Thoracic aorta (tissue), 2 donors: ENCODE results near the gene NT5DC1. TPM values are rescaled to one million over a fixed set of nuclear protein-coding genes. Genes with fewer than 3 reads are reported as not detected.
"Not testable (repeated sequence)": the region's sequence is repeated elsewhere in the genome, so short reads cannot be mapped to it uniquely, and the experiment has no call there.

Experiments used
- ATAC-seq: fragments of 150-250 bp; one replicate; pipeline ENCODE4 v1.8.0; 2017; ENCODE audit warnings: low read depth; ENCODE audit not compliant: insufficient number of reproducible peaks, low FRiP score
- DNase-seq: peaks from one replicate; pipeline ENCODE4 v3.0.0-alpha.2; 2020; ENCODE audit warnings: low spot score
- H3K27ac ChIP-seq, 2 donors: fragments of 200-600 bp; sonication (generic); 1 replicate in 1 of 2; 2 replicates in 1 of 2; pipeline ENCODE4 v1.5.1; 2016; ENCODE audit warnings: mild to moderate bottlenecking in 2 of 2, moderate library complexity in 2 of 2
- H3K27me3 ChIP-seq: fragments of 200-600 bp; sonication (generic); replicated peaks from 2 replicates; pipeline ENCODE4 v1.6.0; 2016; ENCODE audit warnings: mild to moderate bottlenecking; ENCODE audit not compliant: insufficient read depth
- H3K36me3 ChIP-seq: fragments of 200-600 bp; sonication (generic); one replicate; pipeline ENCODE4 v1.5.1; 2016
- H3K4me1 ChIP-seq, 2 donors: fragments of 200-600 bp; sonication (generic); 1 replicate in 1 of 2; 2 replicates in 1 of 2; pipeline versions ENCODE4 v1.5.1 to v1.6.0; 2016; ENCODE audit warnings: low read depth in 2 of 2, mild to moderate bottlenecking in 1 of 2; ENCODE audit not compliant: control insufficient read depth in 1 of 2
- H3K4me3 ChIP-seq: fragments of 200-600 bp; sonication (generic); 2 replicates; pipeline ENCODE4 v1.5.1; 2016; ENCODE audit warnings: mild to moderate bottlenecking
- H3K9me3 ChIP-seq: fragments of 200-600 bp; sonication (generic); 2 replicates; pipeline ENCODE4 v1.5.1; 2016
- CTCF ChIP-seq: fragments of 200-600 bp; sonication (generic); IDR thresholded peaks from one replicate; pipeline ENCODE4 v1.5.1; 2019; ENCODE audit warnings: antibody characterized with exemption
- total RNA-seq, 2 donors: library from RNA; depleted of rRNA; stranded (reverse); fragments of >200 nt; gene quantifications; one replicate each; pipeline versions ENCODE4 v1.1.0 to v1.2.3, GENCODE V29; 2016

Gene NT5DC1
- total RNA-seq, 2 donors from 2014 or later, result 15.4 to 25.0 TPM

- ATAC-seq (peak; percentile 99), DNase-seq (peak; percentile 90)
- TF ChIP-seq CTCF, result no peak
- peaks cover 36 to 48% of the 10 kb centered on the region in 2 donors for H3K4me1 ChIP-seq
- H3K36me3 ChIP-seq, result no peaks in the 10 kb centered on the region
- H3K9me3 ChIP-seq, result no peaks in the 10 kb centered on the region
- peak within 1 kb of the TSS; percentile 94 to 99 for H3K27ac ChIP-seq
- H3K27me3 ChIP-seq, result no peaks in the 10 kb centered on the region
- peak within 1 kb of the TSS; percentile 92 for H3K4me3 ChIP-seq
These were observed 178.8 kb downstream of the NT5DC1 start, which contains the start of gene TSPYL1 for GRCh38 chr6:116279232-116280160. TSS of gene TSPYL1 (minus strand) at chr6:116279930. CDS start at chr6:116279830, 100 bp downstream.

- peaks cover 28 to 40% of the 10 kb centered on the region in 2 donors for H3K4me1 ChIP-seq
- ATAC-seq, result no peak
- H3K36me3 ChIP-seq, result no peaks in the 10 kb centered on the region
- H3K27ac ChIP-seq, result peak overlapping the region; percentile 94 to 99
- DNase-seq, result no peak
- H3K4me3 ChIP-seq, result peak overlapping the region; percentile 92
- no peak for TF ChIP-seq CTCF
- H3K27me3 ChIP-seq, result no peaks in the 10 kb centered on the region
- no peaks in the 10 kb centered on the region for H3K9me3 ChIP-seq
These were observed 179.7 kb downstream of the NT5DC1 start for GRCh38 chr6:116280161-116280932.

GRCh38 chr6:116280933-116281316 lies 180.3 kb downstream of the NT5DC1 start:
- Histone ChIP-seq H3K27ac (no peak overlapping the region), H3K9me3 (no peaks in the 10 kb centered on the region), H3K4me1 (peaks cover 22 to 34% of the 10 kb centered on the region in 2 donors), H3K36me3 (no peaks in the 10 kb centered on the region), H3K27me3 (no peaks in the 10 kb centered on the region), H3K4me3 (peak overlapping the region; percentile 92)
- no peak for TF ChIP-seq CTCF
- DNase-seq (no peak), ATAC-seq (no peak)

GRCh38 chr6:116282698-116283097 lies 182.0 kb downstream of the NT5DC1 start:
- peaks cover 8 to 17% of the 10 kb centered on the region in 2 donors for H3K4me1 ChIP-seq
- H3K27me3 ChIP-seq, result no peaks in the 10 kb centered on the region
- no peak overlapping the region for H3K27ac ChIP-seq
- ATAC-seq, result no peak
- H3K4me3 ChIP-seq, result no peak overlapping the region
- no peak for TF ChIP-seq CTCF
- no peak for DNase-seq
- H3K9me3 ChIP-seq, result no peaks in the 10 kb centered on the region
- no peaks in the 10 kb centered on the region for H3K36me3 ChIP-seq

- Histone ChIP-seq H3K4me3 (no peak overlapping the region), H3K9me3 (no peaks in the 10 kb centered on the region), H3K27me3 (no peaks in the 10 kb centered on the region), H3K27ac (no peak overlapping the region), H3K36me3 (no peaks in the 10 kb centered on the region), H3K4me1 (peaks cover 4 to 12% of the 10 kb centered on the region in 2 donors)
- DNase-seq (no peak), ATAC-seq (no peak)
- TF ChIP-seq CTCF, result no peak
These were observed 182.5 kb downstream of the NT5DC1 start for GRCh38 chr6:116283191-116283590.

- ATAC-seq, result not testable (repeated sequence)
These were observed 184.3 kb downstream of the NT5DC1 start for GRCh38 chr6:116284984-116285383.

More at GRCh38 chr6:116284984-116285383, 184.3 kb downstream of the NT5DC1 start:
- H3K4me1 ChIP-seq, H3K36me3 ChIP-seq, H3K27me3 ChIP-seq, H3K4me3 ChIP-seq, DNase-seq, H3K27ac ChIP-seq, H3K9me3 ChIP-seq: not testable (repeated sequence)
